ENCODE data around the gene PYGM.
A peak's percentile ranks its signal among the peaks of the same experiment; 100 is the strongest.

The PYGM gene

GRCh38 chr11:64731601-64732000 is 28.2 kb downstream of the PYGM start:
- no peaks in the 10 kb centered on the region for H3K9me3 ChIP-seq
- H3K27me3 ChIP-seq, result no peaks in the 10 kb centered on the region
- H3K4me3 ChIP-seq (ENCODE audit: low read depth in 1 of 2, low read length in 1 of 2), result no peak overlapping the region
- H3K27ac ChIP-seq, result no peak overlapping the region
- no peaks in the 10 kb centered on the region for H3K4me1 ChIP-seq (ENCODE audit: control insufficient read depth in 1 of 2, insufficient read depth in 1 of 2, low read depth in 1 of 2, low read length in 1 of 2)
- H3K36me3 ChIP-seq, result peaks cover 99% of the 10 kb centered on the region
- no peak for TF ChIP-seq CTCF (IDR thresholded peaks at IDR 0.05)

- Histone ChIP-seq H3K36me3 (peaks cover 94% of the 10 kb centered on the region), H3K27me3 (no peaks in the 10 kb centered on the region), H3K4me1 (ENCODE audit: control insufficient read depth in 1 of 2, insufficient read depth in 1 of 2, low read depth in 1 of 2, low read length in 1 of 2) (no peaks in the 10 kb centered on the region), H3K9me3 (no peaks in the 10 kb centered on the region), H3K27ac (no peak overlapping the region), H3K4me3 (ENCODE audit: low read depth in 1 of 2, low read length in 1 of 2) (no peak overlapping the region)
- no peak for TF ChIP-seq CTCF (IDR thresholded peaks at IDR 0.05)
Measured at GRCh38 chr11:64729851-64730382, 29.9 kb downstream of the PYGM start.

- Histone ChIP-seq H3K4me1 (ENCODE audit: control insufficient read depth in 1 of 2, insufficient read depth in 1 of 2, low read depth in 1 of 2, low read length in 1 of 2) (no peaks in the 10 kb centered on the region), H3K4me3 (ENCODE audit: low read depth in 1 of 2, low read length in 1 of 2) (no peak overlapping the region), H3K27ac (no peak overlapping the region), H3K27me3 (no peaks in the 10 kb centered on the region), H3K9me3 (no peaks in the 10 kb centered on the region), H3K36me3 (peaks cover 83% of the 10 kb centered on the region)
- TF ChIP-seq CTCF (IDR thresholded peaks at IDR 0.05), result no peak
Measured at GRCh38 chr11:64728757-64729365, 30.9 kb downstream of the PYGM start.

GRCh38 chr11:64726867-64727530 is 32.8 kb downstream of the PYGM start:
- TF ChIP-seq CTCF (IDR thresholded peaks at IDR 0.05), result no peak
- Histone ChIP-seq H3K4me1 (ENCODE audit: control insufficient read depth in 1 of 2, insufficient read depth in 1 of 2, low read depth in 1 of 2, low read length in 1 of 2) (peaks cover 0 to 6% of the 10 kb centered on the region in 2 experiments), H3K27me3 (peaks cover 12% of the 10 kb centered on the region), H3K27ac (no peak overlapping the region), H3K9me3 (no peaks in the 10 kb centered on the region), H3K36me3 (peaks cover 66% of the 10 kb centered on the region), H3K4me3 (ENCODE audit: low read depth in 1 of 2, low read length in 1 of 2) (no peak overlapping the region)

GRCh38 chr11:64726211-64726641 is 33.5 kb downstream of the PYGM start:
- H3K4me3 ChIP-seq (ENCODE audit: low read depth in 1 of 2, low read length in 1 of 2), result no peak overlapping the region
- H3K4me1 ChIP-seq (ENCODE audit: control insufficient read depth in 1 of 2, insufficient read depth in 1 of 2, low read depth in 1 of 2, low read length in 1 of 2), result peaks cover 0 to 6% of the 10 kb centered on the region in 2 experiments
- TF ChIP-seq CTCF (IDR thresholded peaks at IDR 0.05), result no peak
- H3K27ac ChIP-seq, result peak overlapping the region; percentile 15
- peaks cover 58% of the 10 kb centered on the region for H3K36me3 ChIP-seq
- H3K9me3 ChIP-seq, result no peaks in the 10 kb centered on the region
- peaks cover 19% of the 10 kb centered on the region for H3K27me3 ChIP-seq

Data from neutrophil (primary cell).